RWPE2 (cell line): Measurements from ENCODE around the gene MRPL43.
"Not testable (repeated sequence)": the region's sequence is repeated elsewhere in the genome, so short reads cannot be mapped to it uniquely, and the experiment has no call there.

Experiments
- ATAC-seq: fragments of 200-7000 bp; cut with Tn5 transposase; 3 replicates; pipeline ENCODE4 v1.9.1; 2021; ENCODE audit warnings: low read depth
- DNase-seq: peaks from one replicate; pipeline ENCODE4 v3.0.0-alpha.2; 2020; ENCODE audit warnings: low spot score
- H3K27ac ChIP-seq: fragments of 450-650 bp; 2 replicates; pipeline ENCODE4 v1.5.1; 2017; ENCODE audit warnings: mild to moderate bottlenecking; ENCODE audit not compliant: poor library complexity, severe bottlenecking
- H3K27me3 ChIP-seq: fragments of 250-450 bp; sonication (Bioruptor Pico); 2 replicates; pipeline ENCODE4 v1.5.1; 2021; ENCODE audit warnings: mild to moderate bottlenecking, moderate library complexity; ENCODE audit not compliant: insufficient read depth, poor library complexity, severe bottlenecking
- H3K36me3 ChIP-seq: fragments of 250-450 bp; sonication (Bioruptor Pico); 2 replicates; pipeline ENCODE4 v1.5.1; 2020; ENCODE audit warnings: low read depth, mild to moderate bottlenecking, moderate library complexity
- H3K4me1 ChIP-seq: fragments of 250-450 bp; sonication (Bioruptor Pico); 2 replicates; pipeline ENCODE4 v1.5.1; 2021; ENCODE audit warnings: mild to moderate bottlenecking, moderate library complexity; ENCODE audit not compliant: insufficient read depth, poor library complexity, severe bottlenecking
- H3K4me3 ChIP-seq: fragments of 250-450 bp; sonication (Bioruptor Pico); 2 replicates; pipeline ENCODE4 v1.5.1; 2021; ENCODE audit warnings: mild to moderate bottlenecking, moderate library complexity; ENCODE audit not compliant: severe bottlenecking
- H3K9me3 ChIP-seq: fragments of 250-450 bp; sonication (Bioruptor Pico); 2 replicates; pipeline ENCODE4 v1.5.1; 2021; ENCODE audit warnings: mild to moderate bottlenecking, moderate library complexity; ENCODE audit not compliant: severe bottlenecking
- CTCF ChIP-seq: fragments of 450-650 bp; IDR thresholded peaks from one replicate; pipeline ENCODE4 v1.5.1; 2017; ENCODE audit warnings: mild to moderate bottlenecking, moderate library complexity; ENCODE audit not compliant: poor library complexity, severe bottlenecking

The MRPL43 gene

GRCh38 chr10:100986952-100987684 is at the start of gene MRPL43, which contains the start of gene TWNK:
MRPL43 (minus strand) TSS chr10:100987497; CDS start chr10:100987443, 54 bp downstream.
TWNK (plus strand) TSS chr10:100987543; CDS start chr10:100988211, 668 bp downstream.
- Histone ChIP-seq H3K27me3 (no peaks in the 10 kb centered on the region), H3K9me3 (no peaks in the 10 kb centered on the region), H3K4me3 (peak within 1 kb of the TSS; percentile 97), H3K27ac (peak within 1 kb of the TSS; percentile 58), H3K36me3 (peaks cover 46% of the 10 kb centered on the region), H3K4me1 (peaks cover 7% of the 10 kb centered on the region)
- peak; percentile 90 for ATAC-seq
- TF ChIP-seq CTCF, result no peak
- DNase-seq, result peak; percentile 85

GRCh38 chr10:101036726-101037125 is 49.4 kb upstream of the MRPL43 start:
- no peak for ATAC-seq
- no peaks in the 10 kb centered on the region for H3K4me1 ChIP-seq
- no peaks in the 10 kb centered on the region for H3K27me3 ChIP-seq
- peaks cover 36% of the 10 kb centered on the region for H3K36me3 ChIP-seq
- no peak for TF ChIP-seq CTCF
- H3K27ac ChIP-seq, result no peak overlapping the region
- DNase-seq, result no peak
- H3K9me3 ChIP-seq, result no peaks in the 10 kb centered on the region
- H3K4me3 ChIP-seq, result no peak overlapping the region

- peaks cover 36% of the 10 kb centered on the region for H3K36me3 ChIP-seq
Measured at GRCh38 chr10:101035916-101036702, 48.8 kb upstream of the MRPL43 start.

GRCh38 chr10:101035314-101035713 is 48.0 kb upstream of the MRPL43 start:
- H3K27ac ChIP-seq, result no peak overlapping the region
- H3K36me3 ChIP-seq, result peaks cover 36% of the 10 kb centered on the region
- no peaks in the 10 kb centered on the region for H3K27me3 ChIP-seq
- no peak for TF ChIP-seq CTCF
- no peaks in the 10 kb centered on the region for H3K9me3 ChIP-seq
- no peak for ATAC-seq
- H3K4me3 ChIP-seq, result no peak overlapping the region
- no peaks in the 10 kb centered on the region for H3K4me1 ChIP-seq
- DNase-seq, result no peak

More at GRCh38 chr10:101035916-101036702, 48.8 kb upstream of the MRPL43 start:
- H3K27ac ChIP-seq, result no peak overlapping the region
- H3K4me1 ChIP-seq, result no peaks in the 10 kb centered on the region
- TF ChIP-seq CTCF, result no peak
- DNase-seq, result no peak
- H3K4me3 ChIP-seq, result no peak overlapping the region
- H3K27me3 ChIP-seq, result no peaks in the 10 kb centered on the region
- no peak for ATAC-seq
- H3K9me3 ChIP-seq, result no peaks in the 10 kb centered on the region

GRCh38 chr10:101034404-101034803 is 47.1 kb upstream of the MRPL43 start:
- H3K27ac ChIP-seq, DNase-seq, ATAC-seq, H3K4me1 ChIP-seq, H3K4me3 ChIP-seq, H3K27me3 ChIP-seq, H3K9me3 ChIP-seq: not testable (repeated sequence)
- peaks cover 36% of the 10 kb centered on the region for H3K36me3 ChIP-seq
